ENCODE data around the gene INPP5E. TPM values are rescaled to one million over a fixed set of nuclear protein-coding genes. Genes with fewer than 3 reads are reported as not detected.

The INPP5E gene
- total and polyA plus RNA-seq, 2 experiments from 2014 or later = 5.8 to 13.4 TPM

- TF ChIP-seq CTCF (conservative IDR thresholded peaks at IDR 0.05; ENCODE audit: low read depth in 2 of 2) = no peak
- no peak for TF ChIP-seq ZNF114 (CRISPR knock-in tag; IDR thresholded peaks at IDR 0.05)
- no peak for TF ChIP-seq ZNF331 (CRISPR knock-in tag; IDR thresholded peaks at IDR 0.05; ENCODE audit: low read depth)
- TF ChIP-seq ETS1 (IDR thresholded peaks at IDR 0.05) = no peak
- no peak for TF ChIP-seq NANOG (IDR thresholded peaks at IDR 0.05; ENCODE audit: borderline replicate concordance)
- TF ChIP-seq POLR2AphosphoS5 (IDR thresholded peaks at IDR 0.05; ENCODE audit: low read depth) = no peak
These were observed 9.8 kb downstream of the INPP5E start (continued) for GRCh38 chr9:136429683-136430491.

GRCh38 chr9:136429075-136429628 lies 10.5 kb downstream of the INPP5E start:
- DNase-seq (ENCODE audit: low spot score) (no peak), ATAC-seq (no peak)
- Histone ChIP-seq H2AFZ (no peak overlapping the region), H4K20me1 (replicated peaks; ENCODE audit: insufficient read depth) (no peaks in the 10 kb centered on the region), H3K4me3 (no peak overlapping the region), H3K4me2 (no peak overlapping the region), H3K27me3 (ENCODE audit: insufficient read depth) (no peaks in the 10 kb centered on the region), H3K36me3 (ENCODE audit: insufficient read depth) (no peaks in the 10 kb centered on the region), H3K79me2 (replicated peaks; ENCODE audit: insufficient read depth) (no peaks in the 10 kb centered on the region), H3K9me2 (ENCODE audit: insufficient read depth) (no peaks in the 10 kb centered on the region), H3K27ac (ENCODE audit: low read depth) (no peak overlapping the region), H3F3A (replicated peaks; ENCODE audit: low read depth) (no peaks in the 10 kb centered on the region), H3K4me1 (ENCODE audit: insufficient read depth) (no peaks in the 10 kb centered on the region)
- Mint-ChIP-seq H3K27ac (no peak overlapping the region), H3K4me1 (no peaks in the 10 kb centered on the region), H3K36me3 (ENCODE audit: low read depth) (peaks cover 25% of the 10 kb centered on the region; the same call in 2 of the 3 replicates), H3K27me3 (ENCODE audit: insufficient read depth, low read depth, poor library complexity) (peaks cover 5% of the 10 kb centered on the region), H3K9me3 (no peaks in the 10 kb centered on the region), H3K4me3 (no peak overlapping the region)
- TF ChIP-seq ZNF331 (CRISPR knock-in tag; IDR thresholded peaks at IDR 0.05; ENCODE audit: low read depth) (no peak), REST (IDR thresholded peaks at IDR 0.05; ENCODE audit: unreplicated experiment) (no peak), ZNF114 (CRISPR knock-in tag; IDR thresholded peaks at IDR 0.05) (no peak)
